NB4 (cell line): Measurements from ENCODE around the gene ZNF234.

Source experiments
- POLR2A ChIP-seq: IDR thresholded peaks from 2 replicates; pipeline ENCODE4 v1.6.1; 2011; ENCODE audit warnings: mild to moderate bottlenecking; ENCODE audit not compliant: insufficient read length; ENCODE audit errors: extremely low read depth
- TF ChIP-seq, protein P1 (sequence below): IDR thresholded peaks from 2 replicates; pipeline ENCODE4 v1.6.1; 2011; ENCODE audit warnings: low read depth, low read length
- TF ChIP-seq, protein P2 (sequence below): IDR thresholded peaks from one replicate; pipeline ENCODE4 v1.5.1; 2012; ENCODE audit warnings: low read depth, low read length

DNA sequence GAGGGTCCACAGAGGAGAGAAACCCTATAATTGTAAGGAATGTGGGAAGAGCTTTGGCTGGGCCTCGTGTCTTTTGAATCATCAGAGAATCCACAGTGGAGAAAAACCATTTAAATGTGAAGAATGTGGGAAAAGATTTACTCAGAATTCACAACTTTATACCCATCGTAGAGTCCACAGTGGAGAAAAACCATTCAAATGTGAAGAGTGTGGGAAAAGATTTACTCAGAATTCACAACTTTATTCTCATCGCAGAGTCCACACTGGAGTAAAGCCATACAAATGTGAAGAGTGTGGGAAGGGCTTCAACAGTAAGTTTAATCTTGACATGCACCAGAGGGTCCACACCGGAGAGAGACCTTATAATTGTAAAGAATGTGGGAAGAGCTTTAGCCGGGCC lies 9.4 kb upstream of the ZNF234 start:
- TF ChIP-seq, protein P1, sequence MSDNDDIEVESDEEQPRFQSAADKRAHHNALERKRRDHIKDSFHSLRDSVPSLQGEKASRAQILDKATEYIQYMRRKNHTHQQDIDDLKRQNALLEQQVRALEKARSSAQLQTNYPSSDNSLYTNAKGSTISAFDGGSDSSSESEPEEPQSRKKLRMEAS: no peak
- TF ChIP-seq, protein P2, sequence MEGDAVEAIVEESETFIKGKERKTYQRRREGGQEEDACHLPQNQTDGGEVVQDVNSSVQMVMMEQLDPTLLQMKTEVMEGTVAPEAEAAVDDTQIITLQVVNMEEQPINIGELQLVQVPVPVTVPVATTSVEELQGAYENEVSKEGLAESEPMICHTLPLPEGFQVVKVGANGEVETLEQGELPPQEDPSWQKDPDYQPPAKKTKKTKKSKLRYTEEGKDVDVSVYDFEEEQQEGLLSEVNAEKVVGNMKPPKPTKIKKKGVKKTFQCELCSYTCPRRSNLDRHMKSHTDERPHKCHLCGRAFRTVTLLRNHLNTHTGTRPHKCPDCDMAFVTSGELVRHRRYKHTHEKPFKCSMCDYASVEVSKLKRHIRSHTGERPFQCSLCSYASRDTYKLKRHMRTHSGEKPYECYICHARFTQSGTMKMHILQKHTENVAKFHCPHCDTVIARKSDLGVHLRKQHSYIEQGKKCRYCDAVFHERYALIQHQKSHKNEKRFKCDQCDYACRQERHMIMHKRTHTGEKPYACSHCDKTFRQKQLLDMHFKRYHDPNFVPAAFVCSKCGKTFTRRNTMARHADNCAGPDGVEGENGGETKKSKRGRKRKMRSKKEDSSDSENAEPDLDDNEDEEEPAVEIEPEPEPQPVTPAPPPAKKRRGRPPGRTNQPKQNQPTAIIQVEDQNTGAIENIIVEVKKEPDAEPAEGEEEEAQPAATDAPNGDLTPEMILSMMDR: no peak
- no peak for TF ChIP-seq POLR2A
